Vagina (tissue), 2 donors: ENCODE data around the gene FGF21. TPM values are rescaled to one million over a fixed set of nuclear protein-coding genes. Genes with fewer than 3 reads are reported as not detected.

Source experiments
- DNase-seq, 2 donors: peaks; one replicate each; pipeline ENCODE4 v3.0.0-alpha.2; 2017; ENCODE audit errors: extremely low spot score in 2 of 2
- H3K27ac ChIP-seq: fragments of 200-600 bp; sonication (generic); one replicate; pipeline ENCODE4 v1.5.1; 2019
- H3K27me3 ChIP-seq: fragments of 200-600 bp; sonication (generic); one replicate; pipeline ENCODE4 v1.5.1; 2019
- H3K36me3 ChIP-seq, 2 donors: fragments of 200-600 bp; sonication (generic); one replicate each; pipeline ENCODE4 v1.5.1; 2017 to 2019
- H3K4me1 ChIP-seq: fragments of 200-600 bp; sonication (generic); one replicate; pipeline ENCODE4 v1.5.1; 2019
- H3K4me3 ChIP-seq, 2 donors: fragments of 200-600 bp; sonication (generic); 1 replicate in 1 of 2; 2 replicates in 1 of 2; pipeline ENCODE4 v1.5.1; 2016 to 2019
- H3K9me3 ChIP-seq: fragments of 200-600 bp; sonication (generic); one replicate; pipeline ENCODE4 v1.5.1; 2019
- CTCF ChIP-seq, 3 experiments: fragments of 450-650 bp in 2 of 3; fragments of 200-600 bp in 1 of 3; sonication (generic) in 1 of 3; IDR thresholded peaks; one replicate each; pipeline ENCODE4 v1.5.1; 2017 to 2019; ENCODE audit warnings: antibody characterized with exemption in 3 of 3, mild to moderate bottlenecking in 2 of 3, moderate library complexity in 2 of 3
- POLR2A ChIP-seq, 2 donors: fragments of 450-650 bp; IDR thresholded peaks; one replicate each; pipeline ENCODE4 v1.6.1; 2017; ENCODE audit warnings: antibody characterized with exemption in 2 of 2, mild to moderate bottlenecking in 2 of 2, moderate library complexity in 2 of 2
- POLR2AphosphoS5 ChIP-seq, 2 donors: sonication (generic); formaldehyde crosslinking; IDR thresholded peaks; one replicate each; pipeline ENCODE4 v1.9.0; 2017; ENCODE audit warnings: antibody characterized with exemption in 2 of 2, mild to moderate bottlenecking in 2 of 2, low read depth in 1 of 2; ENCODE audit not compliant: insufficient read depth in 1 of 2
- intact Hi-C: fragments of 100-400 bp; cut with DNase I; formaldehyde crosslinking; loops from one replicate; pipeline ENCODE4 v1.15.1; 2023
- total RNA-seq: library from RNA; depleted of rRNA; stranded (reverse); fragments of >200 nt; gene quantifications from one replicate; pipeline ENCODE4 v1.2.3, GENCODE V29; 2016

Gene FGF21
- total RNA-seq, 1 donor from 2014 or later = not detected

DNA sequence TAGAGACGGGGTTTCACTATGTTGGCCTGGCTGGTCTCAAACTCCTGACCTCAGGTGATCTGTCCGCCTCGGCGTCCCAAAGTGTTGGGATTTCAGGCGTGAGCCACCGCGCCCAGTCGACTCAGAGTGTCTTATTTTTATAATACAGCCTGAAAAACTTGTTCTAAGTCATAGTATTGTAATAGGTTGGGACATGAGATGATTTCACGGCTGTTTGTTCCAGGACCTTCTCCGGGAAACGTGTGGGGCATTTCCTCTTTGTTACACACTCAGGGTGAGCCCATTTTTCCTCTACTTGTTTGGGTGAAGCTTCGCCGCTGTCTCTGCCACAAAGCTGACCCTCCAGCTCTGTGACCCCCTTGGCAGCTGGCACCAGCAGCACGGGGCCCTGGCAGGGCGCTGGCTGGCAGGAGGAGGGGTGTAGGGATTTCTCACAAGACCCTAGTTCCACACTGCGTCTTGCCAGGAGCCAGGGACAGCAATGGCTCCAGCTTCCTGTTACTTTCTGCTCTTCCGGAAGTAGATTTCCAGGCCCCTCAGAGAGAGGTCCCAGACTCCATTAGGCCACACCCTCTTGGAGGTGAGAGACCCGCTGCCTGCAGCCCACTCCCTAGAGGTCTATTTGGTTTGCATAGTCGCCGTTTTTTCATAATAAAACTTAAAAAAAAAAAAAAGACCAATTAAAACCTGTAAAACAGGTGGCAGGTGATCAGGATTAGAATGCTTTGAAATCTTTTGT lies 15.6 kb downstream of the FGF21 start:
- H3K9me3 ChIP-seq = no peaks in the 10 kb centered on the region
- H3K27me3 ChIP-seq = no peaks in the 10 kb centered on the region
- no peaks in the 10 kb centered on the region for H3K4me1 ChIP-seq
- H3K27ac ChIP-seq = peak overlapping the region; percentile 5
- H3K4me3 ChIP-seq = no peak overlapping the region
- DNase-seq = no peak
- H3K36me3 ChIP-seq = no peaks in the 10 kb centered on the region
- TF ChIP-seq CTCF (IDR thresholded peaks at IDR 0.05) (no peak), POLR2AphosphoS5 (IDR thresholded peaks at IDR 0.05; ENCODE audit: insufficient read depth in 1 of 2, low read depth in 1 of 2) (peak; percentile 21 to 59), POLR2A (IDR thresholded peaks at IDR 0.05) (no peak)
- intact Hi-C loops = no loop called here

GRCh38 chr19:48772503-48772953 lies 17.2 kb downstream of the FGF21 start:
- no peaks in the 10 kb centered on the region for H3K27me3 ChIP-seq
- intact Hi-C loops = no loop called here
- no peak for DNase-seq
- no peak overlapping the region for H3K27ac ChIP-seq
- no peak for TF ChIP-seq POLR2AphosphoS5 (IDR thresholded peaks at IDR 0.05; ENCODE audit: insufficient read depth in 1 of 2, low read depth in 1 of 2)
- no peak for TF ChIP-seq CTCF (IDR thresholded peaks at IDR 0.05)
- no peaks in the 10 kb centered on the region for H3K4me1 ChIP-seq
- H3K4me3 ChIP-seq = no peak overlapping the region
- H3K36me3 ChIP-seq = no peaks in the 10 kb centered on the region
- H3K9me3 ChIP-seq = no peaks in the 10 kb centered on the region

DNA sequence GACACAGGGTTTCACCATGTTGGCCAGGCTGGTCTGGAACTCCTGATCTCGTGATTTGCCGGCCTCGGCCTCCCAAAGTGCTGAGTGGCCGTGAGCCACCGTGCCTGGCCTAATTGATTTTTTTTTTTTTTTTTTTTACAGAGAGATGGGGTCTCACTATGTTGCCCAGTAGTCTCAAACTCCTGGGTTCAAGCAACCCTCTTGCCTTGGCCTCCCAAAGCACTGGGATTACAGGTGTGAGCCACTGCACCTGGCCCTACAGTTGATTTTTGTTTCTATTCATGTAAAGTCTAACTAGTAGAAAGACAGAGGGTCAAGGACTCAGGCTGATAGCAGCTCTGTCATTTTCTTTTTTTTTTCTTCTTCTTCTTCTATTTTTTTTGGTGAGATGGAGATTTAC lies 21.8 kb downstream of the FGF21 start:
- H3K27ac ChIP-seq = no peak overlapping the region
- no peak overlapping the region for H3K4me3 ChIP-seq
- peaks cover 17% of the 10 kb centered on the region for H3K4me1 ChIP-seq
- intact Hi-C loops = no loop called here
- no peaks in the 10 kb centered on the region for H3K27me3 ChIP-seq
- no peaks in the 10 kb centered on the region for H3K9me3 ChIP-seq
- no peak for DNase-seq
- no peak for TF ChIP-seq POLR2AphosphoS5 (IDR thresholded peaks at IDR 0.05; ENCODE audit: insufficient read depth in 1 of 2, low read depth in 1 of 2)
- no peak for TF ChIP-seq POLR2A (IDR thresholded peaks at IDR 0.05)
- no peak for TF ChIP-seq CTCF (IDR thresholded peaks at IDR 0.05)
- H3K36me3 ChIP-seq = no peaks in the 10 kb centered on the region

GRCh38 chr19:48777720-48778119 lies 22.4 kb downstream of the FGF21 start:
- no peak for DNase-seq
- TF ChIP-seq CTCF (IDR thresholded peaks at IDR 0.05) (no peak), POLR2A (IDR thresholded peaks at IDR 0.05) (no peak), POLR2AphosphoS5 (IDR thresholded peaks at IDR 0.05; ENCODE audit: insufficient read depth in 1 of 2, low read depth in 1 of 2) (no peak)
- no peak overlapping the region for H3K4me3 ChIP-seq
- no peaks in the 10 kb centered on the region for H3K36me3 ChIP-seq
- peaks cover 20% of the 10 kb centered on the region for H3K4me1 ChIP-seq
- no peaks in the 10 kb centered on the region for H3K27me3 ChIP-seq
- no peaks in the 10 kb centered on the region for H3K9me3 ChIP-seq
- H3K27ac ChIP-seq = no peak overlapping the region
- intact Hi-C loops = no loop called here

DNA sequence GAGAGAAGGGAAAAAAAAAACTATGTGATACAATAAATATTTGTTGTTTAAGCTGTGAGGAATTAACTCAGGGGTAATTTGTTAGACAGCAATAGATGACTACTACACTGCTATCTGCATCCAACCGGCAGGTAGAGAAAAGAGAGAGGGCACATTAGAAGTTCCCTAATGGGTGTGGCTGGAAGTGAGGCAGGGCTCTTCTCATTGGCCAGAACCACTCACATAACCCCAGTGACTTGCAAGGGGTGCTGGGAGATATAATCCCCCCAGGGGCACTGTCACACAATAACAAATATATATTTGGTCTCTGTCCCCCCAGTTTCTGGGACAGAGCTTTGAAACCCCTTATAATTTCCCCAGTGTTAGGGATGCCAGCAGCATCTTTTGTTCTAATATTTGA lies 24.3 kb downstream of the FGF21 start:
- H3K27ac ChIP-seq = no peak overlapping the region

More for the DNA sequence above, 24.3 kb downstream of the FGF21 start:
- intact Hi-C loops = loop anchor here (5.0 kb wide), 1 partner anchor 132 kb away; the partner anchor contains the start of gene CA11
- TF ChIP-seq POLR2AphosphoS5 (IDR thresholded peaks at IDR 0.05; ENCODE audit: insufficient read depth in 1 of 2, low read depth in 1 of 2) = no peak
- TF ChIP-seq CTCF (IDR thresholded peaks at IDR 0.05) = no peak
- no peak for TF ChIP-seq POLR2A (IDR thresholded peaks at IDR 0.05)
- DNase-seq = no peak
- no peaks in the 10 kb centered on the region for H3K36me3 ChIP-seq
- H3K4me1 ChIP-seq = peaks cover 22% of the 10 kb centered on the region
- no peaks in the 10 kb centered on the region for H3K27me3 ChIP-seq
- H3K9me3 ChIP-seq = no peaks in the 10 kb centered on the region
- H3K4me3 ChIP-seq = no peak overlapping the region
